Spleen (tissue), 11 donors: Measurements from ENCODE around the gene TRPM7. TPM values are rescaled to one million over a fixed set of nuclear protein-coding genes. Genes with fewer than 3 reads are reported as not detected.

Experiments
- DNase-seq: peaks from one replicate; pipeline ENCODE4 v3.0.0-alpha.2; 2020
- H3K27ac ChIP-seq, 8 donors: fragments of 200-600 bp; sonication (generic) in 7 of 8; 1 replicate in 4 of 8; 2 replicates in 4 of 8; pipeline versions ENCODE4 v1.5.0 to v1.8.0; 2016 to 2021; ENCODE audit warnings: inconsistent platforms in 4 of 8, mild to moderate bottlenecking in 4 of 8, moderate library complexity in 1 of 8
- H3K27me3 ChIP-seq, 7 donors: fragments of 200-600 bp; sonication (generic) in 6 of 7; replicated peaks in 1 of 7; 1 replicate in 4 of 7; 2 replicates in 3 of 7; pipeline versions ENCODE4 v1.5.0 to v1.8.0; 2016 to 2021; ENCODE audit warnings: inconsistent platforms in 3 of 7, mild to moderate bottlenecking in 1 of 7
- H3K36me3 ChIP-seq, 6 donors: fragments of 200-600 bp; sonication (generic) in 5 of 6; 1 replicate in 4 of 6; 2 replicates in 2 of 6; pipeline versions ENCODE4 v1.5.0 to v1.8.0; 2016 to 2021; ENCODE audit warnings: inconsistent platforms in 2 of 6
- H3K4me1 ChIP-seq, 6 donors: fragments of 200-600 bp; sonication (generic) in 5 of 6; 1 replicate in 3 of 6; 2 replicates in 3 of 6; pipeline versions ENCODE4 v1.5.0 to v1.8.0; 2016 to 2021; ENCODE audit warnings: inconsistent platforms in 3 of 6
- H3K4me3 ChIP-seq, 8 donors: fragments of 200-600 bp; sonication (generic) in 7 of 8; 1 replicate in 4 of 8; 2 replicates in 4 of 8; pipeline versions ENCODE4 v1.5.0 to v1.8.0; 2016 to 2021; ENCODE audit warnings: inconsistent platforms in 4 of 8, mild to moderate bottlenecking in 4 of 8, moderate library complexity in 2 of 8
- H3K9me3 ChIP-seq, 8 donors: fragments of 200-600 bp; sonication (generic) in 7 of 8; 1 replicate in 4 of 8; 2 replicates in 4 of 8; pipeline versions ENCODE4 v1.5.0 to v1.8.0; 2016 to 2021; ENCODE audit warnings: inconsistent platforms in 4 of 8
- POLR2A ChIP-seq, 3 donors: fragments of 450-650 bp; IDR thresholded peaks; one replicate each; pipeline ENCODE4 v1.5.1; 2017; ENCODE audit warnings: antibody characterized with exemption in 3 of 3, mild to moderate bottlenecking in 1 of 3
- POLR2AphosphoS5 ChIP-seq, 3 donors: sonication (generic); formaldehyde crosslinking; IDR thresholded peaks; one replicate each; pipeline ENCODE4 v1.5.1; 2017; ENCODE audit warnings: antibody characterized with exemption in 3 of 3
- WGBS, 5 donors: extraction: QIAGEN DNeasy Blood & Tissue Kit in 3 of 5; methylation state at CpG; one replicate each; pipeline versions ENCODE4 v1.1.5 to v1.1.7; 2013 to 2018; 5-methylcytosine and 5-hydroxymethylcytosine counted together
- intact Hi-C: fragments of 100-400 bp; cut with DNase I; formaldehyde crosslinking; loops from one replicate; pipeline ENCODE4 v1.15.0; 2023; ENCODE audit warnings: low total_unique reads
- polyA plus RNA-seq, 3 donors: library from polyadenylated mRNA; stranded (reverse); fragments of 200-250 nt; gene quantifications; one replicate each; pipeline ENCODE4 v1.2.1, GENCODE V29; 2013
- total RNA-seq, 7 donors: library from RNA; depleted of rRNA in 3 of 7; stranded (reverse); fragments of >200 nt in 3 of 7; fragmentation: NEBNext Ultra II Directional in 4 of 7; extraction: Animal tissue kit (Norgen Biotek cat#: 25700) in 4 of 7; gene quantifications; one replicate each; pipeline versions ENCODE4 v1.1.0 to v1.2.1, GENCODE V29; 2016 to 2021
- TF ChIP-seq, protein P1 (sequence below), 11 experiments: fragments of 200-600 bp in 7 of 11; fragments of 450-650 bp in 4 of 11; sonication (generic) in 4 of 11; IDR thresholded peaks in 8 of 11; conservative IDR thresholded peaks in 3 of 11; 1 replicate in 7 of 11; 2 replicates in 4 of 11; pipeline versions ENCODE4 v1.4.0 to v1.8.0; 2016 to 2021; ENCODE audit warnings: antibody characterized with exemption in 11 of 11, inconsistent platforms in 4 of 11, mild to moderate bottlenecking in 1 of 11
- donor health status: healthy with polysubstance abuse.
- donor health status: DM: no; HTN: no; CAD: no; lungs with moderate emphysema.
- donor health status: DM: no; HTN: no; CAD: no.
- donor health status: Bipolar disorder and iron deficiency.
- donor health status: healthy.
- donor health status: DM: no; HTN: no; CAD: no.
- donor health status: DM: yes; HTN: yes; CAD: no.

The TRPM7 gene
- total and polyA plus RNA-seq, 10 donors = 6.4 to 101 (median 46.7) TPM

DNA sequence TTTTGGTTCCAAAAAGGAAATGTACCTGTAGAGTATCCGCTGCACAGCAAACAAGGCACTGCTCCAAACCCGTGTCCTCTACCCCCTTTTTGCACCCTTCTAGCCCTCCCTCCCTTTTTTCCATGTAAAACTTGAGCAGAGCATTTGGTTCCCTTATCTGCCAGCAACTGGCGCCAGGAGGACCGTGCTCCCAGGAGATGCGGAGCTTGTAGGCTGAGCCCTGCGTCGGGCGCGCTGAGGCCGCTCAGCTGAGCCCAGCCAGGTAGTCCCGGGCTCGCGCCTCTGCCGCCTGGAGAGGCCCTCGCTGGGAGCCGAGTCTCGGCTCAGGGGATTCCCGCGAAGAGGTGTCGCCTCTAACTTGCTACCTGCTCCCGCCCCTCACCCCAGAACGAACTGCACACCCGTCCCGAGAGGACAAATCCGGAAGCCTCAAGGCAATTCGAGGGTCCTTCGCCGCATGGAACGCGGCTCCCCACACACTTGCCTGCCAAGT, 575 bp downstream of the TRPM7 start:
- H3K27ac ChIP-seq = peak overlapping the region; percentile 88 to 98 (median 95)
- 0 to 1% (median 0%) methylated on average over 30 of the region's 30 CpGs for WGBS, 5 donors
- H3K4me1 ChIP-seq = peaks cover 19 to 63% (median 51%) of the 10 kb centered on the region in 6 donors
- peaks cover 0 to 19% (median 0%) of the 10 kb centered on the region in 6 donors for H3K36me3 ChIP-seq
- intact Hi-C loops = loop anchor here (10.0 kb wide), 1 partner anchor 219 kb away; the partner anchor contains the start of gene AP4E1
- H3K4me3 ChIP-seq = peak overlapping the region; percentile 83 to 94 (median 88)
- no peaks in the 10 kb centered on the region for H3K9me3 ChIP-seq
- TF ChIP-seq POLR2A (IDR thresholded peaks at IDR 0.05) (no peak), POLR2AphosphoS5 (IDR thresholded peaks at IDR 0.05) (no peak)
- TF ChIP-seq, protein P1, sequence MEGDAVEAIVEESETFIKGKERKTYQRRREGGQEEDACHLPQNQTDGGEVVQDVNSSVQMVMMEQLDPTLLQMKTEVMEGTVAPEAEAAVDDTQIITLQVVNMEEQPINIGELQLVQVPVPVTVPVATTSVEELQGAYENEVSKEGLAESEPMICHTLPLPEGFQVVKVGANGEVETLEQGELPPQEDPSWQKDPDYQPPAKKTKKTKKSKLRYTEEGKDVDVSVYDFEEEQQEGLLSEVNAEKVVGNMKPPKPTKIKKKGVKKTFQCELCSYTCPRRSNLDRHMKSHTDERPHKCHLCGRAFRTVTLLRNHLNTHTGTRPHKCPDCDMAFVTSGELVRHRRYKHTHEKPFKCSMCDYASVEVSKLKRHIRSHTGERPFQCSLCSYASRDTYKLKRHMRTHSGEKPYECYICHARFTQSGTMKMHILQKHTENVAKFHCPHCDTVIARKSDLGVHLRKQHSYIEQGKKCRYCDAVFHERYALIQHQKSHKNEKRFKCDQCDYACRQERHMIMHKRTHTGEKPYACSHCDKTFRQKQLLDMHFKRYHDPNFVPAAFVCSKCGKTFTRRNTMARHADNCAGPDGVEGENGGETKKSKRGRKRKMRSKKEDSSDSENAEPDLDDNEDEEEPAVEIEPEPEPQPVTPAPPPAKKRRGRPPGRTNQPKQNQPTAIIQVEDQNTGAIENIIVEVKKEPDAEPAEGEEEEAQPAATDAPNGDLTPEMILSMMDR (IDR thresholded peaks at IDR 0.05 in 8 of 11, conservative IDR thresholded peaks at IDR 0.05 in 3 of 11) = no peak
- DNase-seq = peak; percentile 91
- no peaks in the 10 kb centered on the region for H3K27me3 ChIP-seq

DNA sequence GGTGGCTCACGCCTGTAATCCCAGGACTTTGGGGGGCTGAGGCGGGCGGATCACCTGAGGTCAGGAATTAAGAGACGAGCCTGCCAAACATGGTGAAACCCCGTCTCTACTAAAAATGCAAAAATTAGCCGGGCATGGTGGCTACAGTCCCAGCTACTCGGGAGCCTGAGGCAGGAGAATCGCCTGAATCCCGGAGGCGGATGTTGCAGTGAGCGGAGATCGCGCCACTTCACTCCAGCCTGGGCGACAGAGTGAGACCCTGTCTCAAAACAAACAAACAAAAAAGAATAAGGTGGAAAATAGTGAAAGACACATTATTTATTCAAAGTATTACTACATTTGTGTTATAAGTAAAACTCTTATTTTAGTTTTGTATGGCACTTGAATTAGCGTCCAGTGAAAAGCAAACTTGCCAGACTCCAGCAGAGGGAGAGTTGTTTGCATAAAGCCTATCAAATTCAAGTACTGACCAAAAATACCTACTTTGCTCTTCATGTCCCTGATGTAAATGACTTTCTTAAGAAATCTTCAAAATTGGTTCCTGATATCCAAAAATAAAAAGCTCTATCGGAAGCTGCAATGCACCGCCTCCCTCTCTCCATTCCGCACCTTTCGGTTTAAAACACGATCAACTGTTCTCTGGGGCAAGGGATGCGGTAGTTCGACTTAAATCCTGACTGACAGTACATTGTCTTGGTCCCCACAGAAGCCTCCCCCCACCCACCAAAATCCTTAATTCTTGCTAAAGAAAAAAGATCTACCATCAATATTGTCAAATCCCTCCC, 1.2 kb downstream of the TRPM7 start:
- DNase-seq = no peak
- TF ChIP-seq POLR2A (IDR thresholded peaks at IDR 0.05) = no peak
- TF ChIP-seq POLR2AphosphoS5 (IDR thresholded peaks at IDR 0.05) = no peak
- TF ChIP-seq, protein P1 (IDR thresholded peaks at IDR 0.05 in 8 of 11, conservative IDR thresholded peaks at IDR 0.05 in 3 of 11) = no peak
- 50 to 68% (median 57%) methylated on average over 22 of the region's 22 CpGs for WGBS, 5 donors
- peak overlapping the region; percentile 83 to 94 (median 88) for H3K4me3 ChIP-seq
- peaks cover 0 to 20% (median 0%) of the 10 kb centered on the region in 6 donors for H3K36me3 ChIP-seq
- H3K4me1 ChIP-seq = peaks cover 19 to 68% (median 55%) of the 10 kb centered on the region in 6 donors
- intact Hi-C loops = loop anchor here (10.0 kb wide), 1 partner anchor 219 kb away; the partner anchor contains the start of gene AP4E1
- H3K9me3 ChIP-seq = no peaks in the 10 kb centered on the region
- no peaks in the 10 kb centered on the region for H3K27me3 ChIP-seq
- H3K27ac ChIP-seq = peak overlapping the region; percentile 88 to 98 (median 95)

DNA sequence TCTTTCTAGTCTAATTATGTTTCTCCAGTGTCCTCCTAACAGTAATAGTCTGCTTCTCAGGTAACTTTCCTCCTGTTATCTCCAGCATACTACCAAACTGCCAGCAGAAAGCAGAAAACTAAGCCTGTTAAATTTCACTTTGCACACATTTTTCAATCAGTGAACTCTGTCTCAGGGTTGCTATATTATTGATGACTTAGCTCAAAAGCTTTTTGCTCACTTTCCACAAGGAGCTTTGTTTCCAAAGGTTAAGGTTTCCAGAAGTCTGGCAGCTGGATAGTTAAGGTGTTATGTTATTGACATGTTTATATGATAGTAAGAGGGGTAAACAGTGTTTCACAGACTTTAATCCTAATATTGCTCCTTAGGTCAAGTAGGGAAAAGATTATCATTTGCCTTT, 5.1 kb downstream of the TRPM7 start:
- H3K4me1 ChIP-seq = peaks cover 14 to 90% (median 57%) of the 10 kb centered on the region in 6 donors
- H3K4me3 ChIP-seq = no peak overlapping the region
- H3K9me3 ChIP-seq = no peaks in the 10 kb centered on the region
- H3K36me3 ChIP-seq = peaks cover 0 to 37% (median 0%) of the 10 kb centered on the region in 6 donors
- H3K27me3 ChIP-seq = no peaks in the 10 kb centered on the region
- H3K27ac ChIP-seq = no peak overlapping the region
- intact Hi-C loops = loop anchor here (10.0 kb wide), 1 partner anchor 223 kb away; the partner anchor contains the start of gene AP4E1
- TF ChIP-seq POLR2A (IDR thresholded peaks at IDR 0.05) (no peak), POLR2AphosphoS5 (IDR thresholded peaks at IDR 0.05) (no peak)
- TF ChIP-seq, protein P1 (IDR thresholded peaks at IDR 0.05 in 8 of 11, conservative IDR thresholded peaks at IDR 0.05 in 3 of 11) = no peak
- no peak for DNase-seq
